H9 (cell line): Measurements from ENCODE around the gene TCEA2. TPM values are rescaled to one million over a fixed set of nuclear protein-coding genes. Genes with fewer than 3 reads are reported as not detected.

Experiments used
- DNase-seq: peaks from one replicate; pipeline ENCODE4 v3.0.0-alpha.2; 2017
- H2AFZ ChIP-seq: one replicate; pipeline ENCODE4 v1.6.1; 2013; ENCODE audit warnings: mild to moderate bottlenecking, low read length, control low read depth, moderate library complexity
- H2AK5ac ChIP-seq: 2 replicates; pipeline ENCODE4 v1.6.1; 2013; ENCODE audit warnings: low read length, control low read depth, mixed read lengths; ENCODE audit not compliant: insufficient read length
- H2BK120ac ChIP-seq: one replicate; pipeline ENCODE4 v1.6.1; 2013; ENCODE audit warnings: low read depth, mild to moderate bottlenecking, low read length, control low read depth, inconsistent platforms; ENCODE audit not compliant: poor library complexity, severe bottlenecking
- H2BK12ac ChIP-seq: 2 replicates; pipeline ENCODE4 v1.6.1; 2013; ENCODE audit warnings: low read length, control low read depth, mixed read lengths, low read depth; ENCODE audit not compliant: insufficient read length
- H2BK15ac ChIP-seq: 2 replicates; pipeline ENCODE4 v1.6.1; 2013; ENCODE audit warnings: low read depth, low read length, control low read depth
- H2BK20ac ChIP-seq: one replicate; pipeline ENCODE4 v1.6.1; 2013; ENCODE audit warnings: low read depth, mild to moderate bottlenecking, low read length, control low read depth, inconsistent platforms; ENCODE audit not compliant: poor library complexity, severe bottlenecking
- H2BK5ac ChIP-seq: 2 replicates; pipeline ENCODE4 v1.6.1; 2013; ENCODE audit warnings: low read length, control low read depth, mixed read lengths; ENCODE audit not compliant: insufficient read length
- H3K14ac ChIP-seq: 2 replicates; pipeline ENCODE4 v1.6.1; 2013; ENCODE audit warnings: low read length, control low read depth; ENCODE audit not compliant: insufficient read depth
- H3K18ac ChIP-seq: 2 replicates; pipeline ENCODE4 v1.6.1; 2013; ENCODE audit warnings: low read depth, mild to moderate bottlenecking, mixed read lengths, low read length, control low read depth; ENCODE audit not compliant: insufficient read length
- H3K23ac ChIP-seq: 2 replicates; pipeline ENCODE4 v1.6.1; 2013; ENCODE audit warnings: low read length, control low read depth, mixed read lengths, low read depth; ENCODE audit not compliant: insufficient read length
- H3K23me2 ChIP-seq: 2 replicates; pipeline ENCODE4 v1.6.1; 2013; ENCODE audit warnings: low read depth, mild to moderate bottlenecking, mixed read lengths, low read length, control low read depth; ENCODE audit not compliant: insufficient read length, poor library complexity, severe bottlenecking
- H3K27ac ChIP-seq: 2 replicates; pipeline ENCODE4 v1.5.1; 2013; ENCODE audit warnings: low read length, control low read depth, mixed read lengths, low read depth; ENCODE audit not compliant: insufficient read length
- H3K27me3 ChIP-seq: 2 replicates; pipeline ENCODE4 v1.6.1; 2013; ENCODE audit warnings: low read length, control low read depth, inconsistent platforms; ENCODE audit not compliant: insufficient read depth
- H3K4ac ChIP-seq: 2 replicates; pipeline ENCODE4 v1.6.1; 2013; ENCODE audit warnings: low read depth, mild to moderate bottlenecking, control low read depth, inconsistent platforms, low read length, moderate library complexity
- H3K4me1 ChIP-seq: 2 replicates; pipeline ENCODE4 v1.6.1; 2013; ENCODE audit warnings: low read length, control low read depth, inconsistent platforms; ENCODE audit not compliant: insufficient read depth
- H3K4me2 ChIP-seq: 2 replicates; pipeline ENCODE4 v1.6.1; 2013; ENCODE audit warnings: low read length, control low read depth, mixed read lengths; ENCODE audit not compliant: insufficient read length, insufficient read depth
- H3K56ac ChIP-seq: 2 replicates; pipeline ENCODE4 v1.6.1; 2013; ENCODE audit warnings: low read depth, mild to moderate bottlenecking, mixed read lengths, low read length, control low read depth; ENCODE audit not compliant: insufficient read length
- H3K79me1 ChIP-seq: 2 replicates; pipeline ENCODE4 v1.6.1; 2013; ENCODE audit warnings: low read depth, mild to moderate bottlenecking, moderate library complexity, low read length, control low read depth, inconsistent platforms; ENCODE audit not compliant: insufficient read depth, poor library complexity, severe bottlenecking
- H3K79me2 ChIP-seq: 2 replicates; pipeline ENCODE4 v1.6.1; 2013; ENCODE audit warnings: low read length, control low read depth, inconsistent platforms; ENCODE audit not compliant: insufficient read depth
- H3K9ac ChIP-seq: 2 replicates; pipeline ENCODE4 v1.6.1; 2013; ENCODE audit warnings: low read length, control low read depth, mixed read lengths; ENCODE audit not compliant: insufficient read length; ENCODE audit errors: extremely low read depth
- H3K9me3 ChIP-seq: one replicate; pipeline ENCODE4 v1.6.1; 2013; ENCODE audit warnings: low read depth, low read length, inconsistent platforms; ENCODE audit not compliant: control insufficient read depth
- H3T11ph ChIP-seq: one replicate; pipeline ENCODE4 v1.6.1; 2013; ENCODE audit warnings: mild to moderate bottlenecking, low read length, control low read depth, inconsistent platforms
- H4K20me1 ChIP-seq: one replicate; pipeline ENCODE4 v1.6.1; 2013; ENCODE audit not compliant: control insufficient read depth, insufficient read length, insufficient read depth
- H4K5ac ChIP-seq: 2 replicates; pipeline ENCODE4 v1.6.1; 2013; ENCODE audit warnings: low read depth, mild to moderate bottlenecking, mixed read lengths, low read length, control low read depth; ENCODE audit not compliant: insufficient read length
- H4K8ac ChIP-seq: replicated peaks from 2 replicates; pipeline ENCODE4 v1.6.1; 2013; ENCODE audit warnings: low read length, control low read depth, mixed read lengths, low read depth; ENCODE audit not compliant: insufficient read length
- H4K91ac ChIP-seq: 2 replicates; pipeline ENCODE4 v1.6.1; 2013; ENCODE audit warnings: low read depth, mild to moderate bottlenecking, moderate library complexity, mixed read lengths, low read length, control low read depth; ENCODE audit not compliant: insufficient read length
- H3K27ac Mint-ChIP-seq, 3 experiments: 2 replicates in 2 of 3; 3 replicates in 1 of 3; pipeline ENCODE4 v1.8.0; 2020 to 2021; ENCODE audit warnings: mixed read lengths in 3 of 3, mild to moderate bottlenecking in 1 of 3, moderate library complexity in 1 of 3
- H3K27me3 Mint-ChIP-seq: 2 replicates; pipeline ENCODE4 v1.8.0; 2021; ENCODE audit warnings: low read depth, mild to moderate bottlenecking, moderate library complexity, mixed read lengths
- H3K36me3 Mint-ChIP-seq, 3 experiments: 2 replicates in 2 of 3; 3 replicates in 1 of 3; pipeline ENCODE4 v1.8.0; 2020 to 2021; ENCODE audit warnings: low read depth in 3 of 3, mixed read lengths in 3 of 3; ENCODE audit not compliant: insufficient read depth in 1 of 3
- H3K4me1 Mint-ChIP-seq, 2 experiments: 2 replicates each; pipeline ENCODE4 v1.8.0; 2020; ENCODE audit warnings: mixed read lengths in 2 of 2
- H3K4me3 Mint-ChIP-seq, 2 experiments: 2 replicates in 1 of 2; 3 replicates in 1 of 2; pipeline ENCODE4 v1.8.0; 2020 to 2021; ENCODE audit warnings: mild to moderate bottlenecking in 2 of 2, mixed read lengths in 2 of 2, moderate library complexity in 1 of 2
- H3K9me3 Mint-ChIP-seq, 2 experiments: 2 replicates in 1 of 2; 3 replicates in 1 of 2; pipeline ENCODE4 v1.8.0; 2020; ENCODE audit warnings: mild to moderate bottlenecking in 2 of 2, mixed read lengths in 2 of 2, moderate library complexity in 1 of 2
- WGBS: extraction: QIAGEN DNeasy Blood & Tissue Kit; methylation state at CpG from one replicate; pipeline ENCODE4 v1.1.7; 2013; ENCODE audit warnings: missing lambda C conversion rate, low lambda C conversion rate, mixed read lengths; ENCODE audit not compliant: insufficient read length; ENCODE audit errors: extremely low coverage; 5-methylcytosine and 5-hydroxymethylcytosine counted together
- total RNA-seq: library from RNA; stranded (reverse); gene quantifications from 2 replicates; pipeline ENCODE4 v1.2.1, GENCODE V29; 2021
- TF ChIP-seq, protein P1 (sequence below): fragments of 200-600 bp; sonication (generic); conservative IDR thresholded peaks from 3 replicates; pipeline ENCODE4 v1.8.0; 2021; ENCODE audit warnings: antibody characterized with exemption, mild to moderate bottlenecking

The TCEA2 gene
- total RNA-seq, 1 experiment from 2014 or later, result 51.7 TPM

DNA sequence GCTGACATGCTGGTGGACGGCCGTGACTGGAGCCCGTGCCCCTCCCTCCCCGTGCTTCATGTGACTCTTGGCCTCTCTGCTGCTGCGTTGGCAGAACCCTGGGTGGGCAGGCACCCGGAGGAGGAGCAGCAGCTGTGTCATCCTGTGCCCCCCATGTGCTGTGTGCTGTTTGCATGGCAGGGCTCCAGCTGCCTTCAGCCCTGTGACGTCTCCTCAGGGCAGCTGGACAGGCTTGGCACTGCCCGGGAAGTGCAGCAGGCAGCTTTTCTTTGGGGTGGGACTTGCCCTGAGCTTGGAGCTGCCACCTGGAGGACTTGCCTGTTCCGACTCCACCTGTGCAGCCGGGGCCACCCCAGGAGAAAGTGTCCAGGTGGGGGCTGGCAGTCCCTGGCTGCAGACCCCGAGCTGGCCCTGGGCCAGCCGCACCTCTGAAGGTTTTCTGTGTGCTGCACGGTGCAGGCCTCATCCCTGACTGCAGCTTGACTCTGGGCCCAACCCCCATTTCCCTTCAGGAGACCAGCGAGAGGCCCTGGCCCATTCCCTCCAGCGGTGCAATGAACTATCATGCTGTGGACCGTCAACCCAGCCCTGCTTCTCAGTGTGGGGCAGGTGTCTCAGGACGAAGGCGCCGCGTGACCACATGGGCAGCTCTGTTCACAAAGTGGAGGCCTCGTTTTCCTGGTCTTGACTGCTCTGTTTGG is 36.2 kb downstream of the TCEA2 start:
- H3K36me3 Mint-ChIP-seq, result peaks cover 2 to 5% (median 2%) of the 10 kb centered on the region in 3 experiments; a peak in 5 of 7 replicates
- no peak overlapping the region for H3K56ac ChIP-seq
- no peak overlapping the region for H2AFZ ChIP-seq

More for the DNA sequence above, 36.2 kb downstream of the TCEA2 start:
- no peak overlapping the region for H2AK5ac ChIP-seq
- no peaks in the 10 kb centered on the region for H3K79me1 ChIP-seq
- H3T11ph ChIP-seq, result no peak overlapping the region
- H2BK120ac ChIP-seq, result no peak overlapping the region
- no peaks in the 10 kb centered on the region for H3K4me1 ChIP-seq
- DNase-seq, result no peak
- H3K4ac ChIP-seq, result no peak overlapping the region
- H4K5ac ChIP-seq, result no peak overlapping the region
- no peak overlapping the region for H3K18ac ChIP-seq
- H3K9me3 ChIP-seq, result no peaks in the 10 kb centered on the region
- no peak overlapping the region for H4K91ac ChIP-seq
- no peak overlapping the region for H2BK15ac ChIP-seq
- TF ChIP-seq, protein P1, sequence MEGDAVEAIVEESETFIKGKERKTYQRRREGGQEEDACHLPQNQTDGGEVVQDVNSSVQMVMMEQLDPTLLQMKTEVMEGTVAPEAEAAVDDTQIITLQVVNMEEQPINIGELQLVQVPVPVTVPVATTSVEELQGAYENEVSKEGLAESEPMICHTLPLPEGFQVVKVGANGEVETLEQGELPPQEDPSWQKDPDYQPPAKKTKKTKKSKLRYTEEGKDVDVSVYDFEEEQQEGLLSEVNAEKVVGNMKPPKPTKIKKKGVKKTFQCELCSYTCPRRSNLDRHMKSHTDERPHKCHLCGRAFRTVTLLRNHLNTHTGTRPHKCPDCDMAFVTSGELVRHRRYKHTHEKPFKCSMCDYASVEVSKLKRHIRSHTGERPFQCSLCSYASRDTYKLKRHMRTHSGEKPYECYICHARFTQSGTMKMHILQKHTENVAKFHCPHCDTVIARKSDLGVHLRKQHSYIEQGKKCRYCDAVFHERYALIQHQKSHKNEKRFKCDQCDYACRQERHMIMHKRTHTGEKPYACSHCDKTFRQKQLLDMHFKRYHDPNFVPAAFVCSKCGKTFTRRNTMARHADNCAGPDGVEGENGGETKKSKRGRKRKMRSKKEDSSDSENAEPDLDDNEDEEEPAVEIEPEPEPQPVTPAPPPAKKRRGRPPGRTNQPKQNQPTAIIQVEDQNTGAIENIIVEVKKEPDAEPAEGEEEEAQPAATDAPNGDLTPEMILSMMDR, result no peak
- no peak overlapping the region for H2BK5ac ChIP-seq
- peaks cover 46% of the 10 kb centered on the region for H3K27me3 Mint-ChIP-seq
- H3K4me1 Mint-ChIP-seq, result peaks cover 9 to 10% of the 10 kb centered on the region in 2 experiments; a peak in 3 of 4 replicates
- H3K27ac Mint-ChIP-seq, result no peak overlapping the region
- WGBS, result no CpG with 5 or more reads among the region's 21 CpGs
- no peaks in the 10 kb centered on the region for H4K20me1 ChIP-seq
- H3K79me2 ChIP-seq, result no peaks in the 10 kb centered on the region
- no peak overlapping the region for H3K9ac ChIP-seq
- no peak overlapping the region for H3K14ac ChIP-seq
- H2BK12ac ChIP-seq, result no peak overlapping the region
- H3K23ac ChIP-seq, result no peak overlapping the region
- no peak overlapping the region for H3K4me2 ChIP-seq
- H3K9me3 Mint-ChIP-seq, result peaks cover 5% of the 10 kb centered on the region in 2 experiments
- H3K27ac ChIP-seq, result no peak overlapping the region
- no peak overlapping the region for H3K4me3 Mint-ChIP-seq
- H4K8ac ChIP-seq, result no peak overlapping the region
- no peak overlapping the region for H2BK20ac ChIP-seq
- no peaks in the 10 kb centered on the region for H3K23me2 ChIP-seq
- H3K27me3 ChIP-seq, result peaks cover 3% of the 10 kb centered on the region; the same call in 1 of the 2 replicates
